Endometrial microvascular endothelial cells (primary cell): ENCODE results near the gene PRSS21. TPM values are rescaled to one million over a fixed set of nuclear protein-coding genes. Genes with fewer than 3 reads are reported as not detected.

ENCODE experiments used
- in situ Hi-C: cut with HindIII; loops from 2 replicates; pipeline ENCODE4 v1.10.0; 2017; ENCODE audit warnings: low sequenced_read_pairs, low pct_unique_long_range_greater_than_20kb; ENCODE audit errors: inconsistent ontology term
- total RNA-seq: library from RNA; depleted of rRNA; stranded (reverse); fragments of >200 nt; gene quantifications from one replicate; pipeline ENCODE4 v1.2.3, GENCODE V29; 2015; ENCODE audit errors: inconsistent ontology term

The PRSS21 gene
- total RNA-seq, 1 donor from 2014 or later, result 1.0 TPM

GRCh38 chr16:2779151-2779920 is 37.7 kb upstream of the PRSS21 start:
- in situ Hi-C loops, result no loop called here

- in situ Hi-C loops, result no loop called here
Measured at GRCh38 chr16:2779978-2780898, 36.8 kb upstream of the PRSS21 start.

GRCh38 chr16:2782583-2783351 is 34.3 kb upstream of the PRSS21 start:
- in situ Hi-C loops, result no loop called here

- in situ Hi-C loops, result no loop called here
Measured at GRCh38 chr16:2783581-2784357, 33.3 kb upstream of the PRSS21 start.

GRCh38 chr16:2784358-2785100 is 32.5 kb upstream of the PRSS21 start:
- in situ Hi-C loops, result no loop called here

- in situ Hi-C loops, result no loop called here
Measured at GRCh38 chr16:2785101-2785991, 31.7 kb upstream of the PRSS21 start.

- in situ Hi-C loops, result no loop called here
Measured at GRCh38 chr16:2786061-2786825, 30.8 kb upstream of the PRSS21 start.

- in situ Hi-C loops, result no loop called here
Measured at GRCh38 chr16:2786826-2787151, 30.2 kb upstream of the PRSS21 start.

- in situ Hi-C loops, result no loop called here
Measured at GRCh38 chr16:2787406-2787805, 29.6 kb upstream of the PRSS21 start, which contains the start of gene PRSS33. PRSS33 (minus strand) TSS chr16:2787560; CDS start chr16:2786547, 1,013 bp downstream.

GRCh38 chr16:2787961-2788360 is 29.1 kb upstream of the PRSS21 start:
- in situ Hi-C loops, result no loop called here

GRCh38 chr16:2790631-2791030 is 26.4 kb upstream of the PRSS21 start:
- in situ Hi-C loops, result no loop called here

- in situ Hi-C loops, result no loop called here
Measured at GRCh38 chr16:2791174-2791573, 25.9 kb upstream of the PRSS21 start.

GRCh38 chr16:2792940-2793339 is 24.1 kb upstream of the PRSS21 start:
- in situ Hi-C loops, result no loop called here

GRCh38 chr16:2795395-2796143 is 21.5 kb upstream of the PRSS21 start:
- in situ Hi-C loops, result no loop called here

- in situ Hi-C loops, result no loop called here
Measured at GRCh38 chr16:2798723-2799204, 18.3 kb upstream of the PRSS21 start.
